ENCODE results near the gene SPON1.

The SPON1 gene

GRCh38 chr11:14240221-14240620, 277.7 kb downstream of the SPON1 start:
- Histone ChIP-seq H2AFZ (ENCODE audit: low read depth, low read length) (no peak overlapping the region), H3K4me3 (ENCODE audit: low read depth in 1 of 2, low read length in 2 of 2) (no peak overlapping the region), H3K36me3 (ENCODE audit: insufficient read depth, low read length) (no peaks in the 10 kb centered on the region), H3K9ac (ENCODE audit: low read depth, low read length) (no peak overlapping the region), H3K4me2 (ENCODE audit: insufficient read depth, low read length) (no peak overlapping the region), H3K27me3 (ENCODE audit: insufficient read depth, low read length, poor library complexity) (peaks cover 37% of the 10 kb centered on the region), H4K20me1 (ENCODE audit: insufficient read depth, low read length) (no peaks in the 10 kb centered on the region; the same call in 1 of the 2 replicates), H3K4me1 (ENCODE audit: insufficient read depth, low read length) (no peaks in the 10 kb centered on the region), H3K27ac (ENCODE audit: low read length) (no peak overlapping the region), H3K9me3 (ENCODE audit: insufficient read depth, low read length, severe bottlenecking) (no peaks in the 10 kb centered on the region), H3K79me2 (ENCODE audit: insufficient read depth, low read length) (no peaks in the 10 kb centered on the region)
- DNase-seq (no peak), ATAC-seq (ENCODE audit: insufficient read depth, low read depth) (no peak)
- TF ChIP-seq EZH2 (IDR thresholded peaks at IDR 0.05; ENCODE audit: borderline replicate concordance, low read depth, low read length, severe bottlenecking), result no peak
- TF ChIP-seq, protein P1, sequence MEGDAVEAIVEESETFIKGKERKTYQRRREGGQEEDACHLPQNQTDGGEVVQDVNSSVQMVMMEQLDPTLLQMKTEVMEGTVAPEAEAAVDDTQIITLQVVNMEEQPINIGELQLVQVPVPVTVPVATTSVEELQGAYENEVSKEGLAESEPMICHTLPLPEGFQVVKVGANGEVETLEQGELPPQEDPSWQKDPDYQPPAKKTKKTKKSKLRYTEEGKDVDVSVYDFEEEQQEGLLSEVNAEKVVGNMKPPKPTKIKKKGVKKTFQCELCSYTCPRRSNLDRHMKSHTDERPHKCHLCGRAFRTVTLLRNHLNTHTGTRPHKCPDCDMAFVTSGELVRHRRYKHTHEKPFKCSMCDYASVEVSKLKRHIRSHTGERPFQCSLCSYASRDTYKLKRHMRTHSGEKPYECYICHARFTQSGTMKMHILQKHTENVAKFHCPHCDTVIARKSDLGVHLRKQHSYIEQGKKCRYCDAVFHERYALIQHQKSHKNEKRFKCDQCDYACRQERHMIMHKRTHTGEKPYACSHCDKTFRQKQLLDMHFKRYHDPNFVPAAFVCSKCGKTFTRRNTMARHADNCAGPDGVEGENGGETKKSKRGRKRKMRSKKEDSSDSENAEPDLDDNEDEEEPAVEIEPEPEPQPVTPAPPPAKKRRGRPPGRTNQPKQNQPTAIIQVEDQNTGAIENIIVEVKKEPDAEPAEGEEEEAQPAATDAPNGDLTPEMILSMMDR (IDR thresholded peaks at IDR 0.05; ENCODE audit: borderline replicate concordance, extremely low read depth, low read length, poor library complexity, severe bottlenecking), result no peak

DNA sequence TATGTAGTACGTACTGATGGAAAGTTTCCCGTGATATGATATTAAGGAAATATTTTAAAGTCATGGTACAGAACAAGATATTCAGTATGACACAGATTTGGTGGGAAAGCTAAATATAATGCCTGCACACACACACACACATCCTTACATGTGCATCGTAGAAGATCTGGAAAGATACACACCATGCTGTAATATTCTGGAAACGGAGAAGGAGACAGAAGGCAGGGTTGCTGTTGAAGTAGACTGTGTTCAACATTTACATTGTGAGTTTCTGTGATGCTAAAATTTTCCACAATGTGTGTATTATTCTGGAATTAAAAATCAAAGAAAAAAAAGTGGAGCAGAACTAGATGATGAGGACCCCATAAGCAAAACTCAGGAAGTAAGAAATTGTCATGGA, 278.4 kb downstream of the SPON1 start:
- Histone ChIP-seq H3K36me3 (ENCODE audit: insufficient read depth, low read length) (no peaks in the 10 kb centered on the region), H3K4me3 (ENCODE audit: low read depth in 1 of 2, low read length in 2 of 2) (no peak overlapping the region), H3K9ac (ENCODE audit: low read depth, low read length) (no peak overlapping the region), H3K27ac (ENCODE audit: low read length) (no peak overlapping the region), H4K20me1 (ENCODE audit: insufficient read depth, low read length) (no peaks in the 10 kb centered on the region), H3K4me1 (ENCODE audit: insufficient read depth, low read length) (no peaks in the 10 kb centered on the region), H3K27me3 (ENCODE audit: insufficient read depth, low read length, poor library complexity) (peaks cover 34% of the 10 kb centered on the region), H3K4me2 (ENCODE audit: insufficient read depth, low read length) (no peak overlapping the region), H3K79me2 (ENCODE audit: insufficient read depth, low read length) (no peaks in the 10 kb centered on the region), H3K9me3 (ENCODE audit: insufficient read depth, low read length, severe bottlenecking) (no peaks in the 10 kb centered on the region), H2AFZ (ENCODE audit: low read depth, low read length) (no peak overlapping the region)
- ATAC-seq (ENCODE audit: insufficient read depth, low read depth) (no peak), DNase-seq (no peak)
- TF ChIP-seq, protein P1 (IDR thresholded peaks at IDR 0.05; ENCODE audit: borderline replicate concordance, extremely low read depth, low read length, poor library complexity, severe bottlenecking), result no peak
- no peak for TF ChIP-seq EZH2 (IDR thresholded peaks at IDR 0.05; ENCODE audit: borderline replicate concordance, low read depth, low read length, severe bottlenecking)

- no peak overlapping the region for H3K9ac ChIP-seq (ENCODE audit: low read depth, low read length)
- H3K27me3 ChIP-seq (ENCODE audit: insufficient read depth, low read length, poor library complexity), result peaks cover 27% of the 10 kb centered on the region
- H3K79me2 ChIP-seq (ENCODE audit: insufficient read depth, low read length), result no peaks in the 10 kb centered on the region
- no peaks in the 10 kb centered on the region for H3K9me3 ChIP-seq (ENCODE audit: insufficient read depth, low read length, severe bottlenecking)
- no peak overlapping the region for H2AFZ ChIP-seq (ENCODE audit: low read depth, low read length)
- H3K27ac ChIP-seq (ENCODE audit: low read length), result no peak overlapping the region
- no peak overlapping the region for H3K4me3 ChIP-seq (ENCODE audit: low read depth in 1 of 2, low read length in 2 of 2)
- TF ChIP-seq EZH2 (IDR thresholded peaks at IDR 0.05; ENCODE audit: borderline replicate concordance, low read depth, low read length, severe bottlenecking), result no peak
- ATAC-seq (ENCODE audit: insufficient read depth, low read depth) (no peak), DNase-seq (no peak)
- H3K36me3 ChIP-seq (ENCODE audit: insufficient read depth, low read length), result no peaks in the 10 kb centered on the region
- H3K4me2 ChIP-seq (ENCODE audit: insufficient read depth, low read length), result no peak overlapping the region
- H4K20me1 ChIP-seq (ENCODE audit: insufficient read depth, low read length), result no peaks in the 10 kb centered on the region
- H3K4me1 ChIP-seq (ENCODE audit: insufficient read depth, low read length), result no peaks in the 10 kb centered on the region
Measured at GRCh38 chr11:14242187-14242586, 279.7 kb downstream of the SPON1 start.

GRCh38 chr11:14242733-14243132, 280.2 kb downstream of the SPON1 start:
- no peaks in the 10 kb centered on the region for H4K20me1 ChIP-seq (ENCODE audit: insufficient read depth, low read length)
- no peaks in the 10 kb centered on the region for H3K4me1 ChIP-seq (ENCODE audit: insufficient read depth, low read length)
- no peaks in the 10 kb centered on the region for H3K9me3 ChIP-seq (ENCODE audit: insufficient read depth, low read length, severe bottlenecking)
- H3K4me2 ChIP-seq (ENCODE audit: insufficient read depth, low read length), result no peak overlapping the region
- no peak overlapping the region for H3K9ac ChIP-seq (ENCODE audit: low read depth, low read length)
- H3K27me3 ChIP-seq (ENCODE audit: insufficient read depth, low read length, poor library complexity), result peaks cover 21% of the 10 kb centered on the region
- no peak overlapping the region for H3K4me3 ChIP-seq (ENCODE audit: low read depth in 1 of 2, low read length in 2 of 2)
- TF ChIP-seq, protein P1 (IDR thresholded peaks at IDR 0.05; ENCODE audit: borderline replicate concordance, extremely low read depth, low read length, poor library complexity, severe bottlenecking), result no peak
- TF ChIP-seq EZH2 (IDR thresholded peaks at IDR 0.05; ENCODE audit: borderline replicate concordance, low read depth, low read length, severe bottlenecking), result no peak
- H2AFZ ChIP-seq (ENCODE audit: low read depth, low read length), result no peak overlapping the region
- H3K79me2 ChIP-seq (ENCODE audit: insufficient read depth, low read length), result no peaks in the 10 kb centered on the region
- no peaks in the 10 kb centered on the region for H3K36me3 ChIP-seq (ENCODE audit: insufficient read depth, low read length)
- no peak for ATAC-seq (ENCODE audit: insufficient read depth, low read depth)
- no peak for DNase-seq
- H3K27ac ChIP-seq (ENCODE audit: low read length), result no peak overlapping the region
